ENCODE measurements around the gene CORO2A.
A peak's percentile ranks its signal among the peaks of the same experiment; 100 is the strongest.

CORO2A gene

GRCh38 chr9:98192503-98193335 lies at the start of gene CORO2A:
CORO2A (minus strand) TSS chr9:98192637; CDS start chr9:98157660, 34,977 bp downstream.
- peak; percentile 47 for DNase-seq

DNA sequence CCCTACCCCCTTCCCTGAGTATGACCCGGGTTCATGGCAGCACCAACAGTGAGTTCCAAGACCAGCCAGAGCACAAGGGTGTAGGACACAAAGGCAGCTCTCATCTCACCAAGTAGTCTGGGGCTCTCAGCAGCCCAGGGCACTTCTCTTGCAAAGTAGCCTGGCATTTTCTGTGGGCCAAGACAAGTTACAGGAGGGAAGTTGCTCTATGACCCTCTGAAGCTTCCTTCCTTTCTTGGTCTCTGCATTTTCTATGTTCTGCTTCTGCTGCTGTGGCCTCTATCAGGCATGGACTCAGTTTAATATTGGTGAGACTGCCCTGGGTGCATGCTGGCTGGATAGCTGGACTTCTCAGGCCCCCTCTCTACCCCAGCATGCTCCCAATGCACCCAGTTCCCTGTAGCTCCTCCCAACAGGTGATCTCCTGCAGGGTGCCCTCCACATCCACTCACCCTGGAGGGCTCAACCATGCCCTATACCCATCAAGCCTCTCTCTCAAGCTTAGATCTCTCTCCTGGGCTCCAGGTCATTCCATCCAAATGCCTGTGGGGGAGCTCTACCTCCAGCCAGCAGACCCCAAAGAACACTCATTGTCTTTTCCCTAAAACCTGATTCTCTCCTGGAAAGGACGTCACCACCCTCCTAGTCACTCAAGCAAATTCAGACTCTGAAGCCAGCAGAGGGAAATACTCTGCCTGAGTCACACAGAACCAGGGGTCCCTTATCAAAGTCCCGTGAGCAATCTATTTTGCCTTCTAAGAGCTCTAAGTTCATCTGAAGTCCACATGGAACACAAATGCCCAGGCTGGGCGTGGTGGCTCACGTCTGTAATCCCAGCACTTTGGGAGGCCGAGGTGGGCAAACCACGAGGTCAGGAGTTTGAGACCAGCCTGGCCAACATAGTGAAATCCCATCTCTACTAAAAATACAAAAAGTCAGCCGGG lies 49.2 kb upstream of the CORO2A start:
- DNase-seq = no peak

DNA sequence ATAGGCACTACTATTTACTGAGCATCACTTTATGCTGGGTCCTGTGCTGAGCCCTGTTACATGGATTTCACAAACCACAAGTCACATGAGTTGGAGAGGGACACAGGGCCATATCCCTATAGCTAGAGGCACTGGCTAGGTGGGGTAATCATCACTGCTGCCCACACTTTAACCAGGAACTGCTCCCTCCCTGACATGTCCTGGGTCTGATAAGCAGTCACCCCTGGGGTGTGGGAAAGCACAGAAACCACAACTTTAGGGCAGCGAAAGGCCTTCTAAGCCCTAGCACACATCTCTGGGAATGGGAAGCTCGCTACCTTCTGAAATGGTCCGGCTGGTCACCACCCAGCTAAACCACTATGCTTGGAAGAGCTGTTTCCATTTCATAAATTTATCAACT lies 48.0 kb upstream of the CORO2A start:
- no peak for DNase-seq

GRCh38 chr9:98236901-98237487 lies 44.6 kb upstream of the CORO2A start:
- DNase-seq = no peak

- no peak for DNase-seq
Observed at GRCh38 chr9:98235126-98235525, 42.7 kb upstream of the CORO2A start.

DNA sequence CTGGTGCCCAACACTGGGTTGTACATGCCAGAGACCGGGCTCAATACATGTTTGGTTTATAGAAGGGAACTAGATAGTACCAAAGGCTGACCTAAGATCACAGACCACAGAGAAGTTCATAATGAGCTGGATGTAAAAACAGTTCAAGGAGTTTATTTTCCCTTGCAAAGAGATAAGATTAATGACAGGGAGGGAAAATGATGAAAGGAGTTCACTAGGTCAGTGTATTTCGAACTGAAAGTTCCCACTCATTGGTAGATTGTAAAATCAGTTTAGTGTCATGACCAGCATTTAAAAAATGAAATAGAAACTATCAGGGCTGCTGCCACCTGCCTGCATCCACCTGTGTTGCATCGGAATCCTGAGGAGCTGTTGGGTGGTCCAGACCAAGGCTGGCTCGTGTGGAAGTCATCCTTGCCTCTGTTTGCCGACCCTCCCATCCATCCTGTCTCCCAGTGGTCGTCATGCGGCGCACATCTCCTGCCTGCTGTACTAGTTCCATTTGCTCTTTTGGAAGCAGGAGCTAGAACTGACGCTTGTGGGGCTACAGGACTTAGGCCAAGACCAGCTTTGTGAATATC lies 41.9 kb upstream of the CORO2A start:
- DNase-seq = no peak

DNA sequence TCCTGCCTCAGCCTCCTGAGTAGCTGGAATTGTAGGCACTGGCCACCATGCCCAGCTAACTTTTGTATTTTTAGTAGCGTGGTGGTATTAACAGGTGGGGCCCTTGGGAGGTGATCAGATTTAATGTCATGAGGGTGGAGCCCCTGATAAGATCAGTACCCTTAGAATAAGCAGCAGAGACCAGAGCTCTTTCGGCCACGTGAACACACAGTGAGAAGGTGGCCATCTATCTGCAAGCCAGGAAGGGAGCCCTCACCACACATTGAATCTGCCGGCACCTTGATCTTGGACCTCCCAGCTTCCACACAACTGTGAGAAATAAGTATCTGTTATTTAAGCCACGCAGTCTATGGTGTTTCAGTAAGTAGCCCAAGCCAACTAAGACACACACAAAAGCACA lies 40.5 kb upstream of the CORO2A start:
- DNase-seq = no peak

- peak; percentile 81 for DNase-seq
Observed at GRCh38 chr9:98231770-98232478, 39.5 kb upstream of the CORO2A start.

- DNase-seq = no peak
Observed at GRCh38 chr9:98230789-98231188, 38.4 kb upstream of the CORO2A start.

- DNase-seq = no peak
Observed at GRCh38 chr9:98230304-98230703, 37.9 kb upstream of the CORO2A start.

DNA sequence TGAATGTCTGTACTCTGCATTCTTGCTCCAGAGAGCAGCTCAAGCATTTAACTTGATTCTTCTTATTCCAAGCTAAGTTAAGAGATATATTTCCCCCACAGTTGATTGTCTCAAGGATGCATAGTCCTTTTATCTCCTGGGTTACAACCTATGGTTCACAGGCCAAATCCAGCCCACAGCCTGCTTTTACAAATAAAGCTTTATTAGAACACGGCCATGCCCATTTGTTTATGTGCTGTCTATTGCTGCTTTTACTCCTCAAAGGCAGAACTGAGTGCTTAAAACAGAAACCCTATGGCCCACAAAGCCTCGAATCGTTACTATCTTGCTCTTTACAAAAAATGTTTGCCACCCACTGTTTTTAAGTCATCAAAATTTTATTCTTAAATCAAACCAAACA lies 37.2 kb upstream of the CORO2A start:
- DNase-seq = no peak

- no peak for DNase-seq
Observed at GRCh38 chr9:98229090-98229395, 36.6 kb upstream of the CORO2A start.

DNA sequence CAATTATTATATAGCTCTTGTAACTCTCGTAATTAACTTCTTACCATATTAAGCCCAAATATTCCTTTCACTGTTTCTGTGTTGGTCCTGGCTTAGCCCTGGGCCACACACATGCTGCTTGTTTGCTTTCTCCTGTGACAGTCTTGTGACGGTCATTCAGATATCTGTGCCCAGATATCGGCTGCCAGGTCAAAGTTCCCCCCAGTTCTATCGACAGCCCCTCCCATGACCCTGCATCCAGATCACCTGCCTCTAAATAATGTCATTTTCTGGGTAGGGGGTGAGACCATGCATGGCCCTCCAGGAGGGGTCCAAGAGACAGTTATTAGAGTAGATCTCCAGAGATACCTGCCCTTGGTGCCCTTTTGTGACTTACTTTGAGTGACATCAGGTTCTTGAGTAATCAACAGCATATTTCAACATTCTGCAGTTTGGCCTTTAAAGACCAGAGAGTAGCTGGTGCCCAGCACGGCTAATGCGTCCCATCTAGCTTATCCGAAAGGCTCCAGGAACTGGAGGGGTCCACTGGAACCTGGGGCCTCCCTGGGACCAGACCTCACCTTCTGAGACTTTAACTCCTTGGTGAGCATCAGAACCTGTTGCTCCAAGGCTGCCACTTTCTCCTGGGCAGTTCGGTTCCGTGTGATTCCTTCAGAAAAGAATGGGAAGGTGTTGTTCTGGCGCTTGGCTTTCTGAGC lies 36.1 kb upstream of the CORO2A start:
- DNase-seq = no peak

- DNase-seq = no peak
Observed at GRCh38 chr9:98227883-98228282, 35.4 kb upstream of the CORO2A start.

GRCh38 chr9:98226957-98227356 lies 34.5 kb upstream of the CORO2A start:
- no peak for DNase-seq

DNA sequence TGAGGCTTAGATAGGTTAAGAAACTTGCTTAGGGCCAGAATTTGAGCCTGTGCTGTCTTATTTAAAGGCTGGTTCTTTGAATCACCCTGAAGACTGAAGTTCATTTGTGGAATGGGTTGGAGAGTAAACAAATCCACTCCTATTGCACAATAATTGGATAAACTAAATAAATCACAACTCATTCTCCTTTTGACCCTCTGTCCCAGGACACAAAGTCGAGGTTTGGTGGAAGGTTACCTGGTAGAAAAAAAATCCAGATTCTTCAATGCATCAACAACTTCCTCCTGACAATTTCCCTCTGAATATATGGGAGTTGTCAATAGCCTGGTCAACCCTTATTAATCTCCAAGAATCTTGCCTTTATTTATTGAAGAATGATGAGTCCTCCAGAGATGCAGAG lies 34.1 kb upstream of the CORO2A start:
- DNase-seq = no peak

GRCh38 chr9:98225015-98225442 lies 32.6 kb upstream of the CORO2A start:
- DNase-seq = no peak

DNA sequence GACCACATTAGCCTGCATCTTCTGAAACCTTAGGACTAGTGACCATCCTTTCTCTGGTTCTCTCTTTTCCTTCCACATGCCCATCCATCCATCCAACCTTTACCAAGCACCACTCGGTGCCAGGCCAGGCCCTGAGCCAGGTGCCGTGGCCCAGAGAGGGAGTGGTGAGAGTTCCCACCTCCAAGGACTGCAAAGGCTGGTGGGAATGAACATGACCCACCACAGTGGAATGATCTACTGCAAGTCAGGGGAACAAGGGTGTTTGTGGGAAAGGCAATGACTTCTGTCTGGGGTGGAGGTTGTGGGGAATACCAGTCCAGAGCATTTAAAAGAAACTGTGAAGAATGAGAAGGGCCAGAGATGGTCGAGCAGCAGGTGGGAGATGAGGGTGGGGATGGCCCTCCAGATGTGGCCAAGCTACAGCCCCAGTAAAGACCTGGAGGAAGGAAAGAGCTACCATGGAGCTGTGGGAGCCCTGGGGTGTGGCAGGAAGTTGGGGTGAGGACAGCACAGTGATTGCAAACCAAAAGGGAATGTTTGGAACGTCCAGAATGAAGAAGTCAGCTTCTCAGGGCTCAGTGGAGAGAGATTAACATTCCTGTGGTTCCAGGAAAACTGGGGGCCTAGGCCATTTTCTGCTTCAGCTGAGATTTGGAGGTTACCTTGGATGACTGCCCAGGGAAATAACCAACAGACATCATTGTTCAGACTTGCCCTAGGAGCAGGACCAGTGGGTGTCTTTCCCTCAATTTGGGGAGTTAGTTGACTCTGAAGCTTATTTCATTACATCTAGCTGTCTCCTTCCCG lies 30.7 kb upstream of the CORO2A start:
- peak; percentile 100 for DNase-seq

DNA sequence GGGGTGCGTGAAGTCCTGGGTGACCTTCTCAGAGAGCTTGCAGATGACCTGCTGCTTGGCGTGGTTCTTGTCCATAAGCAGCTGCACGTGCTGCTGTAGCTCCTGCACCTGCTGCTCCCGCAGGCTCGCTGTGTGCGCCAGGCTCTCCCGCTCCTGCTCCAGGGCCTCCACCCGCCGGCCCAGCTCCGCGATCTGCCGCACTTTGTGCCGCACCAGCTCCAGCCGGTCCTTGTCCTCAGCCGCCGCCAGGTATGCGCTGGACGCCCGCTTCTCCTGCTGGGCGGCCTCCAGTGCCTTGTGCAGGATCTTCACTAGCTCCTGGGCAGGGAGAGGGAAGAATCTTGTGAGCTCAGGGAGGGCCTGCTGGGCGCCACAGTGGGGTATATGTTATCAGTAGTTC lies 28.5 kb upstream of the CORO2A start:
- DNase-seq = no peak

DNA sequence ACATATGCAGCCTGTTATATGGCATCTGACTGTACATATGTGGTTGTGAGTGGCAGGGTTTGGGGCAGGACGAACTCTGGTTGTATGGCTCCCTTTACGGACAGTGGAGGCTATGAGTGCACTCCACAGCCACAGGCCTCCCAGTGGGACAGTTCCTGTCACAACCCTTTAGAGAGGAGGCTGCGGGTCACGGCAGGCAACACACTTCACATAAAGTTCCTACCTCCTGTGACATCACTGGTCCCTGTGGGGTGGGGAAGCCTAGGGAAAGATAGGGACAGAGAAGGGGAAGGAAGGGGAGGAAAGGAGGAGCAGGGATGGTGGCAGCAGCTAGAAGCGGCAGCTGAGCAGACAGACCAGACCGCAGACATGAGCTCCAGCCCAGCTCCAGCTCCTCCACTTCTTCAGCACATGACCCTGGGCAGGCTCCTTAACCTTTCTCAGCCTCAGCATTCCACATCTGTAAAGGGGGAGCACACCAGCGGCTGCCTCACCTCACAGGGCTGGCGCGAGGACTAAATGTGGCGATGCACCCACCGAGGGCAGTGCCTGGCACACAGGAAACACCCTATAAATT lies 27.4 kb upstream of the CORO2A start:
- DNase-seq = no peak

DNA sequence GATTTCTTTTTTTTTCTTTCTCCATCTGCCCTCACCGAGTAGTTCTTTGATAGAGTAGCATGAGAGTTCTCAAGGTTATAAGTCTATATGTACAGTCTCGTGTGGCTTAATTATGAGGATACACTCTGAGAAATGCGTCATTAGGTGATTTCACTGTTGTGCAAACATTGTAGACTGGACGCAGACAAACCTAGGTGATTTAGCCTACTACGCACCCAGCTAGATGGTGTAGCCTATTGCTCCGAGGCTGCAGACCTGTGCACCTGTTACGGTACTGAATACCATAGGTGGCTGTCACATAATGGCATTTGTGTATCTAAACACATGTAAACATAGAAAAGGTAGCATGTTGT lies 26.9 kb upstream of the CORO2A start:
- DNase-seq = no peak
